ENCODE results near the gene RNF144B.
"Not testable (repeated sequence)": the region's sequence is repeated elsewhere in the genome, so short reads cannot be mapped to it uniquely, and the experiment has no call there.

RNF144B gene

GRCh38 chr6:18387061-18387721, at the start of gene RNF144B:
Gene RNF144B (plus strand): TSS chr6:18387350. CDS start chr6:18399535, 12,185 bp downstream.
- DNase-seq, result peak; percentile 82

- DNase-seq, result no peak
These were observed 47.6 kb upstream of the RNF144B start for GRCh38 chr6:18339599-18339998.

- no peak for DNase-seq
These were observed 46.2 kb upstream of the RNF144B start for GRCh38 chr6:18340781-18341551.

GRCh38 chr6:18342223-18342622, 44.9 kb upstream of the RNF144B start:
- no peak for DNase-seq

GRCh38 chr6:18343741-18344140, 43.4 kb upstream of the RNF144B start:
- peak; percentile 19 for DNase-seq

GRCh38 chr6:18347021-18347577, 40.1 kb upstream of the RNF144B start:
- DNase-seq, result no peak

GRCh38 chr6:18347866-18348265, 39.3 kb upstream of the RNF144B start:
- DNase-seq, result no peak

- no peak for DNase-seq
These were observed 37.8 kb upstream of the RNF144B start for GRCh38 chr6:18349386-18349785.

GRCh38 chr6:18350271-18350670, 36.9 kb upstream of the RNF144B start:
- no peak for DNase-seq

- no peak for DNase-seq
These were observed 36.4 kb upstream of the RNF144B start for GRCh38 chr6:18350712-18351111.

- no peak for DNase-seq
These were observed 35.1 kb upstream of the RNF144B start for GRCh38 chr6:18352001-18352400.

GRCh38 chr6:18352842-18353241, 34.3 kb upstream of the RNF144B start:
- DNase-seq, result no peak

GRCh38 chr6:18353251-18353650, 33.9 kb upstream of the RNF144B start:
- DNase-seq, result no peak

GRCh38 chr6:18357546-18357945, 29.6 kb upstream of the RNF144B start:
- DNase-seq, result not testable (repeated sequence)

- DNase-seq, result no peak
These were observed 27.8 kb upstream of the RNF144B start for GRCh38 chr6:18359237-18359885.

- no peak for DNase-seq
These were observed 27.0 kb upstream of the RNF144B start for GRCh38 chr6:18360188-18360587.

GRCh38 chr6:18362058-18362561, 25.0 kb upstream of the RNF144B start:
- no peak for DNase-seq

- DNase-seq, result no peak
These were observed 23.4 kb upstream of the RNF144B start for GRCh38 chr6:18363746-18364145.

- DNase-seq, result not testable (repeated sequence)
These were observed 22.6 kb upstream of the RNF144B start for GRCh38 chr6:18364561-18364960.

- DNase-seq, result no peak
These were observed 19.8 kb upstream of the RNF144B start for GRCh38 chr6:18367371-18367770.

- no peak for DNase-seq
These were observed 18.7 kb upstream of the RNF144B start for GRCh38 chr6:18368277-18369105.

- DNase-seq, result no peak
These were observed 16.1 kb upstream of the RNF144B start for GRCh38 chr6:18371010-18371409.

Measured in stimulated activated CD4-positive, alpha-beta T cell treated with anti-CD3 and anti-CD28 coated beads, Interleukin-15, amount 100 ng/mL, for 24 hours (primary cell).